Neural progenitor cell (in vitro differentiated cells): ENCODE data around the gene ODF2L.

Source experiments
- EZH2 ChIP-seq: fragments of 200-600 bp; sonication (generic); IDR thresholded peaks from 2 replicates; pipeline ENCODE4 v1.6.1; 2017; ENCODE audit warnings: antibody characterized with exemption, mild to moderate bottlenecking, moderate library complexity
- EZH2phosphoT487 ChIP-seq: fragments of 200-600 bp; sonication (generic); IDR thresholded peaks from 2 replicates; pipeline ENCODE4 v1.6.1; 2017; ENCODE audit warnings: antibody characterized with exemption
- TF ChIP-seq, protein P1 (sequence below): fragments of 200-600 bp; sonication (generic); IDR thresholded peaks from 2 replicates; pipeline ENCODE4 v1.5.1; 2017; ENCODE audit warnings: antibody characterized with exemption, mild to moderate bottlenecking

DNA sequence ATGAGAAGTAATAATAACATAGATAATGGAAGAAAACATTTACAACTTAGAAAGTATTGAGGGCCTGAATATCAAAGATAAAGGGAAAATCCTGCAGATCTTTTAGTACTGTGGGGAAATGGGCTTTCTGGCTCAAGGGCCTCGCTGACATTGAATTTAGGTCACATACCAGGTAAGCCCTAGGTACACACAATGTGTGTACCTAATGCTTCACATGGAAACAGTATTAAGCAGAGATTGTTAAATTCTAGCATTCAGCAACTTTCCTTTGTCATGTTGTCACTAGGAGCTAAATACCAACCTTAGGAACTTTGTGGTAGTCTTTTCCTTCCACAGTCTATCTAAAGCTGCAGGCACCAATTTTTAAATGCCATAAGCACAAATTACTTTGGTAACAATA lies 49.7 kb downstream of the ODF2L start:
- TF ChIP-seq, protein P1, sequence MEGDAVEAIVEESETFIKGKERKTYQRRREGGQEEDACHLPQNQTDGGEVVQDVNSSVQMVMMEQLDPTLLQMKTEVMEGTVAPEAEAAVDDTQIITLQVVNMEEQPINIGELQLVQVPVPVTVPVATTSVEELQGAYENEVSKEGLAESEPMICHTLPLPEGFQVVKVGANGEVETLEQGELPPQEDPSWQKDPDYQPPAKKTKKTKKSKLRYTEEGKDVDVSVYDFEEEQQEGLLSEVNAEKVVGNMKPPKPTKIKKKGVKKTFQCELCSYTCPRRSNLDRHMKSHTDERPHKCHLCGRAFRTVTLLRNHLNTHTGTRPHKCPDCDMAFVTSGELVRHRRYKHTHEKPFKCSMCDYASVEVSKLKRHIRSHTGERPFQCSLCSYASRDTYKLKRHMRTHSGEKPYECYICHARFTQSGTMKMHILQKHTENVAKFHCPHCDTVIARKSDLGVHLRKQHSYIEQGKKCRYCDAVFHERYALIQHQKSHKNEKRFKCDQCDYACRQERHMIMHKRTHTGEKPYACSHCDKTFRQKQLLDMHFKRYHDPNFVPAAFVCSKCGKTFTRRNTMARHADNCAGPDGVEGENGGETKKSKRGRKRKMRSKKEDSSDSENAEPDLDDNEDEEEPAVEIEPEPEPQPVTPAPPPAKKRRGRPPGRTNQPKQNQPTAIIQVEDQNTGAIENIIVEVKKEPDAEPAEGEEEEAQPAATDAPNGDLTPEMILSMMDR = no peak
- TF ChIP-seq EZH2phosphoT487 = no peak
- TF ChIP-seq EZH2 = no peak
